ENCODE data around the gene CLEC2A.

- TF ChIP-seq, protein P1, sequence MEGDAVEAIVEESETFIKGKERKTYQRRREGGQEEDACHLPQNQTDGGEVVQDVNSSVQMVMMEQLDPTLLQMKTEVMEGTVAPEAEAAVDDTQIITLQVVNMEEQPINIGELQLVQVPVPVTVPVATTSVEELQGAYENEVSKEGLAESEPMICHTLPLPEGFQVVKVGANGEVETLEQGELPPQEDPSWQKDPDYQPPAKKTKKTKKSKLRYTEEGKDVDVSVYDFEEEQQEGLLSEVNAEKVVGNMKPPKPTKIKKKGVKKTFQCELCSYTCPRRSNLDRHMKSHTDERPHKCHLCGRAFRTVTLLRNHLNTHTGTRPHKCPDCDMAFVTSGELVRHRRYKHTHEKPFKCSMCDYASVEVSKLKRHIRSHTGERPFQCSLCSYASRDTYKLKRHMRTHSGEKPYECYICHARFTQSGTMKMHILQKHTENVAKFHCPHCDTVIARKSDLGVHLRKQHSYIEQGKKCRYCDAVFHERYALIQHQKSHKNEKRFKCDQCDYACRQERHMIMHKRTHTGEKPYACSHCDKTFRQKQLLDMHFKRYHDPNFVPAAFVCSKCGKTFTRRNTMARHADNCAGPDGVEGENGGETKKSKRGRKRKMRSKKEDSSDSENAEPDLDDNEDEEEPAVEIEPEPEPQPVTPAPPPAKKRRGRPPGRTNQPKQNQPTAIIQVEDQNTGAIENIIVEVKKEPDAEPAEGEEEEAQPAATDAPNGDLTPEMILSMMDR (IDR thresholded peaks at IDR 0.05; ENCODE audit: insufficient read depth, low read length, poor library complexity, severe bottlenecking), result no peak
- no peak for TF ChIP-seq EZH2phosphoT487 (conservative IDR thresholded peaks at IDR 0.05; ENCODE audit: low read length)
These were observed 37.5 kb upstream of the CLEC2A start for GRCh38 chr12:9969673-9970072.
